Cardiac fibroblast (primary cell): ENCODE measurements around the gene TNK2.

ENCODE experiments used
- DNase-seq, 2 donors: peaks; one replicate each; pipeline versions ENCODE4 v3.0.0 to v3.0.0-alpha.2; 2010; ENCODE audit warnings: low read depth in 2 of 2
- H3K4me3 ChIP-seq, 2 donors: replicated peaks in 1 of 2; 1 replicate in 1 of 2; 2 replicates in 1 of 2; pipeline ENCODE4 v1.5.1; 2011; ENCODE audit warnings: low read depth in 2 of 2, low read length in 2 of 2, mild to moderate bottlenecking in 2 of 2, moderate library complexity in 1 of 2
- CTCF ChIP-seq: IDR thresholded peaks from one replicate; pipeline ENCODE4 v1.5.1; 2011; ENCODE audit warnings: low read depth, mild to moderate bottlenecking, low read length, inconsistent platforms

Gene TNK2

DNA sequence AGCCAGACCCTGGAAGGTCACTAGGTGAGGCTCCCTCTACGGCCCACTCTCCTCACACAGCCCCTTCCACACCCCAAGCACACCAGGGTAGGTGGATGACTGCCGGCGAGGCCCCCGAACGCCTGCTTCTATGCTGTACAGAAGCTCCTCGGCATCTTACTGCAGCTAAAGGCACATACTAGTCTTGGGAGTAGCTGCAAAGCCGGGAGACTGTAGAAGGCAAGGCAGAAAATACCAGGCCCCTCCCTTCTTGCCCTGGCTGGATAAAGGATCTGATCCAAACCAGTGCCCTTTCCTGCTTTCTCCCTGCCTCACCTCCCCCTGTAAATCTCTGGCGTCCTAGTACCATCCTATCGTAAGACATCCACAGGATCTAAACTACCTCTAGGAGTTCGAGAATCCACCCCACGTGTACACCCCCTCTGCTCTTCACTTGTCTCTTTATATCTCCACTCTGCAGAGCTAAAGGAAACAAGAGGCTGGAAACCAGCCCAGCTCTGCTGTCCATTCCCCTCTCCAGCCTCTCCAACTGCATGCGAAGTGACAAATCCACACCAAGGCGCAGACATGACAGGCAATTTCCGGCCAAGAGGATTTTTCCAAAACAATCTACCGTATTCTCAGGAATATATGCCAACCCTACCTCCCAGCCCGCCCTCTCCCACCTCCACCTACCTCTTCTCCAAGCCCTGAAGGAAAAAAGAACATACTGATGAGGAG is 11.8 kb downstream of the TNK2 start:
- peak; percentile 79 to 89 for DNase-seq
- H3K4me3 ChIP-seq = peak overlapping the region; percentile 42 to 71
- TF ChIP-seq CTCF = no peak

DNA sequence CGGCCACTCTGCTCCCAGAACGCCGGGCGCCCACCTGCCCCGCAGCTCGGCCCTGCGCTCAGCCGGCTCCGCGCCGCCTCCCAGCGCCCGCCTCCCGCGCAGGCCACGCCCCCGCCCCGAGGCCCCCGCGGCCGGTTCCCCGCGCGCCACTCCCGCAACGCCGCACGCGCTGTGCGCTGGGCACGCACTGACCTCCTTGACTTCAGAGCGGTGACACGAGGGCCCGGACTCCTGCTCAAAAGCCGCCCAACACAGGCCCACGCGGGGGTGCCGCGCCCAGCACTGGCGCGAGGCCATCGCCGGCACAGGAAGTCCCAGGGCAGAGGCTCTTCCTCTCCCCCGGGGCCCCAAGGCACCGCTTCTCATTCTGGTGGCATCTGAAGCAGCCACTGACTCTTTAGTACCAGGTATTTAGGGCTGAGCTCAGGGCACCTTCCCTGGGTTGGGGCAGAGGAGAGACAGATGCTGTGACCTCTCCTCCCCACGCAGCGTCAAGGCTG is 12.4 kb downstream of the TNK2 start:
- peak overlapping the region; percentile 67 to 71 for H3K4me3 ChIP-seq
- DNase-seq = peak in 1 of 2 donors; percentile 23
- TF ChIP-seq CTCF = no peak

GRCh38 chr3:195895078-195895860 is 13.1 kb downstream of the TNK2 start:
- peak overlapping the region; percentile 67 to 71 for H3K4me3 ChIP-seq
- DNase-seq = peak; percentile 27 to 58
- TF ChIP-seq CTCF = peak; percentile 44

- DNase-seq = no peak
- no peak for TF ChIP-seq CTCF
- no peak overlapping the region for H3K4me3 ChIP-seq
These were observed 14.4 kb downstream of the TNK2 start for GRCh38 chr3:195893916-195894465.

- H3K4me3 ChIP-seq = no peak overlapping the region
- TF ChIP-seq CTCF = no peak
- no peak for DNase-seq
These were observed 14.8 kb downstream of the TNK2 start for GRCh38 chr3:195893516-195893915.

GRCh38 chr3:195893044-195893395 is 15.3 kb downstream of the TNK2 start:
- no peak for DNase-seq
- H3K4me3 ChIP-seq = peak overlapping the region in 1 of 2 donors; percentile 63
- no peak for TF ChIP-seq CTCF
